ENCODE results near the gene KCNMB3.
"Not testable (repeated sequence)": the region's sequence is repeated elsewhere in the genome, so short reads cannot be mapped to it uniquely, and the experiment has no call there.

DNA sequence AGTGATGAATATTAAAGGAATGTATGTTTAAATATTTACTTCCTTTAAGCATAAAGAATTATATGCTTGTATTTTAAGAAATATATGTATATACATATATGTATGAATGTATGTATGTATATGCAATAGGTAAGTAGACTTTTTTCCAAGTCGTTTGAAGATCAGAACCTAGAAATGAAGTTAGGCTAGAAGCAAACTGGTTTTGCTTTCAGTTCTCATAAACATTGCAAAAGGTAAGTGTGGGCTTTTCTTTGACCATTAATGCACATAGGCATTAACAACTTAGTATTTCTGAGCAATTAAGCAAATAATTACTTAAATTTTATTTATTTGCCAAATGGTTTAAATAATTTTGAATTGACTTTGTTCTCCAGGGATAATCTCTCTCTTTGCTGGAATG, 10.6 kb downstream of the KCNMB3 start:
- TF ChIP-seq POLR2A (IDR thresholded peaks at IDR 0.05), result not testable (repeated sequence)
- TF ChIP-seq, protein P1, sequence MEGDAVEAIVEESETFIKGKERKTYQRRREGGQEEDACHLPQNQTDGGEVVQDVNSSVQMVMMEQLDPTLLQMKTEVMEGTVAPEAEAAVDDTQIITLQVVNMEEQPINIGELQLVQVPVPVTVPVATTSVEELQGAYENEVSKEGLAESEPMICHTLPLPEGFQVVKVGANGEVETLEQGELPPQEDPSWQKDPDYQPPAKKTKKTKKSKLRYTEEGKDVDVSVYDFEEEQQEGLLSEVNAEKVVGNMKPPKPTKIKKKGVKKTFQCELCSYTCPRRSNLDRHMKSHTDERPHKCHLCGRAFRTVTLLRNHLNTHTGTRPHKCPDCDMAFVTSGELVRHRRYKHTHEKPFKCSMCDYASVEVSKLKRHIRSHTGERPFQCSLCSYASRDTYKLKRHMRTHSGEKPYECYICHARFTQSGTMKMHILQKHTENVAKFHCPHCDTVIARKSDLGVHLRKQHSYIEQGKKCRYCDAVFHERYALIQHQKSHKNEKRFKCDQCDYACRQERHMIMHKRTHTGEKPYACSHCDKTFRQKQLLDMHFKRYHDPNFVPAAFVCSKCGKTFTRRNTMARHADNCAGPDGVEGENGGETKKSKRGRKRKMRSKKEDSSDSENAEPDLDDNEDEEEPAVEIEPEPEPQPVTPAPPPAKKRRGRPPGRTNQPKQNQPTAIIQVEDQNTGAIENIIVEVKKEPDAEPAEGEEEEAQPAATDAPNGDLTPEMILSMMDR (IDR thresholded peaks at IDR 0.05), result not testable (repeated sequence)
